H9 (cell line): ENCODE measurements around the gene RAPSN. TPM values are rescaled to one million over a fixed set of nuclear protein-coding genes. Genes with fewer than 3 reads are reported as not detected.

Experiments
- DNase-seq: peaks from one replicate; pipeline ENCODE4 v3.0.0-alpha.2; 2017
- H2AFZ ChIP-seq: one replicate; pipeline ENCODE4 v1.6.1; 2013; ENCODE audit warnings: mild to moderate bottlenecking, low read length, control low read depth, moderate library complexity
- H2AK5ac ChIP-seq: 2 replicates; pipeline ENCODE4 v1.6.1; 2013; ENCODE audit warnings: low read length, control low read depth, mixed read lengths; ENCODE audit not compliant: insufficient read length
- H2BK120ac ChIP-seq: one replicate; pipeline ENCODE4 v1.6.1; 2013; ENCODE audit warnings: low read depth, mild to moderate bottlenecking, low read length, control low read depth, inconsistent platforms; ENCODE audit not compliant: poor library complexity, severe bottlenecking
- H2BK12ac ChIP-seq: 2 replicates; pipeline ENCODE4 v1.6.1; 2013; ENCODE audit warnings: low read length, control low read depth, mixed read lengths, low read depth; ENCODE audit not compliant: insufficient read length
- H2BK15ac ChIP-seq: 2 replicates; pipeline ENCODE4 v1.6.1; 2013; ENCODE audit warnings: low read depth, low read length, control low read depth
- H2BK20ac ChIP-seq: one replicate; pipeline ENCODE4 v1.6.1; 2013; ENCODE audit warnings: low read depth, mild to moderate bottlenecking, low read length, control low read depth, inconsistent platforms; ENCODE audit not compliant: poor library complexity, severe bottlenecking
- H2BK5ac ChIP-seq: 2 replicates; pipeline ENCODE4 v1.6.1; 2013; ENCODE audit warnings: low read length, control low read depth, mixed read lengths; ENCODE audit not compliant: insufficient read length
- H3K14ac ChIP-seq: 2 replicates; pipeline ENCODE4 v1.6.1; 2013; ENCODE audit warnings: low read length, control low read depth; ENCODE audit not compliant: insufficient read depth
- H3K18ac ChIP-seq: 2 replicates; pipeline ENCODE4 v1.6.1; 2013; ENCODE audit warnings: low read depth, mild to moderate bottlenecking, mixed read lengths, low read length, control low read depth; ENCODE audit not compliant: insufficient read length
- H3K23ac ChIP-seq: 2 replicates; pipeline ENCODE4 v1.6.1; 2013; ENCODE audit warnings: low read length, control low read depth, mixed read lengths, low read depth; ENCODE audit not compliant: insufficient read length
- H3K23me2 ChIP-seq: 2 replicates; pipeline ENCODE4 v1.6.1; 2013; ENCODE audit warnings: low read depth, mild to moderate bottlenecking, mixed read lengths, low read length, control low read depth; ENCODE audit not compliant: insufficient read length, poor library complexity, severe bottlenecking
- H3K27ac ChIP-seq: 2 replicates; pipeline ENCODE4 v1.5.1; 2013; ENCODE audit warnings: low read length, control low read depth, mixed read lengths, low read depth; ENCODE audit not compliant: insufficient read length
- H3K27me3 ChIP-seq: 2 replicates; pipeline ENCODE4 v1.6.1; 2013; ENCODE audit warnings: low read length, control low read depth, inconsistent platforms; ENCODE audit not compliant: insufficient read depth
- H3K4ac ChIP-seq: 2 replicates; pipeline ENCODE4 v1.6.1; 2013; ENCODE audit warnings: low read depth, mild to moderate bottlenecking, control low read depth, inconsistent platforms, low read length, moderate library complexity
- H3K4me1 ChIP-seq: 2 replicates; pipeline ENCODE4 v1.6.1; 2013; ENCODE audit warnings: low read length, control low read depth, inconsistent platforms; ENCODE audit not compliant: insufficient read depth
- H3K4me2 ChIP-seq: 2 replicates; pipeline ENCODE4 v1.6.1; 2013; ENCODE audit warnings: low read length, control low read depth, mixed read lengths; ENCODE audit not compliant: insufficient read length, insufficient read depth
- H3K56ac ChIP-seq: 2 replicates; pipeline ENCODE4 v1.6.1; 2013; ENCODE audit warnings: low read depth, mild to moderate bottlenecking, mixed read lengths, low read length, control low read depth; ENCODE audit not compliant: insufficient read length
- H3K79me1 ChIP-seq: 2 replicates; pipeline ENCODE4 v1.6.1; 2013; ENCODE audit warnings: low read depth, mild to moderate bottlenecking, moderate library complexity, low read length, control low read depth, inconsistent platforms; ENCODE audit not compliant: insufficient read depth, poor library complexity, severe bottlenecking
- H3K79me2 ChIP-seq: 2 replicates; pipeline ENCODE4 v1.6.1; 2013; ENCODE audit warnings: low read length, control low read depth, inconsistent platforms; ENCODE audit not compliant: insufficient read depth
- H3K9ac ChIP-seq: 2 replicates; pipeline ENCODE4 v1.6.1; 2013; ENCODE audit warnings: low read length, control low read depth, mixed read lengths; ENCODE audit not compliant: insufficient read length; ENCODE audit errors: extremely low read depth
- H3K9me3 ChIP-seq: one replicate; pipeline ENCODE4 v1.6.1; 2013; ENCODE audit warnings: low read depth, low read length, inconsistent platforms; ENCODE audit not compliant: control insufficient read depth
- H3T11ph ChIP-seq: one replicate; pipeline ENCODE4 v1.6.1; 2013; ENCODE audit warnings: mild to moderate bottlenecking, low read length, control low read depth, inconsistent platforms
- H4K20me1 ChIP-seq: one replicate; pipeline ENCODE4 v1.6.1; 2013; ENCODE audit not compliant: control insufficient read depth, insufficient read length, insufficient read depth
- H4K5ac ChIP-seq: 2 replicates; pipeline ENCODE4 v1.6.1; 2013; ENCODE audit warnings: low read depth, mild to moderate bottlenecking, mixed read lengths, low read length, control low read depth; ENCODE audit not compliant: insufficient read length
- H4K8ac ChIP-seq: replicated peaks from 2 replicates; pipeline ENCODE4 v1.6.1; 2013; ENCODE audit warnings: low read length, control low read depth, mixed read lengths, low read depth; ENCODE audit not compliant: insufficient read length
- H4K91ac ChIP-seq: 2 replicates; pipeline ENCODE4 v1.6.1; 2013; ENCODE audit warnings: low read depth, mild to moderate bottlenecking, moderate library complexity, mixed read lengths, low read length, control low read depth; ENCODE audit not compliant: insufficient read length
- H3K27ac Mint-ChIP-seq, 3 experiments: 2 replicates in 2 of 3; 3 replicates in 1 of 3; pipeline ENCODE4 v1.8.0; 2020 to 2021; ENCODE audit warnings: mixed read lengths in 3 of 3, mild to moderate bottlenecking in 1 of 3, moderate library complexity in 1 of 3
- H3K27me3 Mint-ChIP-seq: 2 replicates; pipeline ENCODE4 v1.8.0; 2021; ENCODE audit warnings: low read depth, mild to moderate bottlenecking, moderate library complexity, mixed read lengths
- H3K36me3 Mint-ChIP-seq, 3 experiments: 2 replicates in 2 of 3; 3 replicates in 1 of 3; pipeline ENCODE4 v1.8.0; 2020 to 2021; ENCODE audit warnings: low read depth in 3 of 3, mixed read lengths in 3 of 3; ENCODE audit not compliant: insufficient read depth in 1 of 3
- H3K4me1 Mint-ChIP-seq, 2 experiments: 2 replicates each; pipeline ENCODE4 v1.8.0; 2020; ENCODE audit warnings: mixed read lengths in 2 of 2
- H3K4me3 Mint-ChIP-seq, 2 experiments: 2 replicates in 1 of 2; 3 replicates in 1 of 2; pipeline ENCODE4 v1.8.0; 2020 to 2021; ENCODE audit warnings: mild to moderate bottlenecking in 2 of 2, mixed read lengths in 2 of 2, moderate library complexity in 1 of 2
- H3K9me3 Mint-ChIP-seq, 2 experiments: 2 replicates in 1 of 2; 3 replicates in 1 of 2; pipeline ENCODE4 v1.8.0; 2020; ENCODE audit warnings: mild to moderate bottlenecking in 2 of 2, mixed read lengths in 2 of 2, moderate library complexity in 1 of 2
- WGBS: extraction: QIAGEN DNeasy Blood & Tissue Kit; methylation state at CpG from one replicate; pipeline ENCODE4 v1.1.7; 2013; ENCODE audit warnings: missing lambda C conversion rate, low lambda C conversion rate, mixed read lengths; ENCODE audit not compliant: insufficient read length; ENCODE audit errors: extremely low coverage; 5-methylcytosine and 5-hydroxymethylcytosine counted together
- total RNA-seq: library from RNA; stranded (reverse); gene quantifications from 2 replicates; pipeline ENCODE4 v1.2.1, GENCODE V29; 2021
- TF ChIP-seq, protein P1 (sequence below): fragments of 200-600 bp; sonication (generic); conservative IDR thresholded peaks from 3 replicates; pipeline ENCODE4 v1.8.0; 2021; ENCODE audit warnings: antibody characterized with exemption, mild to moderate bottlenecking

Gene RAPSN
- total RNA-seq, 1 experiment from 2014 or later, result 0.48 TPM

GRCh38 chr11:47488674-47489394 lies 39.9 kb upstream of the RAPSN start:
- H3K4me1 ChIP-seq, result no peaks in the 10 kb centered on the region
- Mint-ChIP-seq H3K9me3 (no peaks in the 10 kb centered on the region), H3K36me3 (peaks cover 26 to 57% (median 45%) of the 10 kb centered on the region in 3 experiments; a peak in 6 of 7 replicates), H3K27me3 (no peaks in the 10 kb centered on the region), H3K4me1 (no peaks in the 10 kb centered on the region), H3K27ac (peak overlapping the region in 1 of 3 experiments; percentile 50; a peak in 3 of 7 replicates), H3K4me3 (no peak overlapping the region)
- DNase-seq, result no peak
- H2BK5ac ChIP-seq, result no peak overlapping the region
- H3K4ac ChIP-seq, result no peak overlapping the region
- H3K14ac ChIP-seq, result no peak overlapping the region
- TF ChIP-seq, protein P1, sequence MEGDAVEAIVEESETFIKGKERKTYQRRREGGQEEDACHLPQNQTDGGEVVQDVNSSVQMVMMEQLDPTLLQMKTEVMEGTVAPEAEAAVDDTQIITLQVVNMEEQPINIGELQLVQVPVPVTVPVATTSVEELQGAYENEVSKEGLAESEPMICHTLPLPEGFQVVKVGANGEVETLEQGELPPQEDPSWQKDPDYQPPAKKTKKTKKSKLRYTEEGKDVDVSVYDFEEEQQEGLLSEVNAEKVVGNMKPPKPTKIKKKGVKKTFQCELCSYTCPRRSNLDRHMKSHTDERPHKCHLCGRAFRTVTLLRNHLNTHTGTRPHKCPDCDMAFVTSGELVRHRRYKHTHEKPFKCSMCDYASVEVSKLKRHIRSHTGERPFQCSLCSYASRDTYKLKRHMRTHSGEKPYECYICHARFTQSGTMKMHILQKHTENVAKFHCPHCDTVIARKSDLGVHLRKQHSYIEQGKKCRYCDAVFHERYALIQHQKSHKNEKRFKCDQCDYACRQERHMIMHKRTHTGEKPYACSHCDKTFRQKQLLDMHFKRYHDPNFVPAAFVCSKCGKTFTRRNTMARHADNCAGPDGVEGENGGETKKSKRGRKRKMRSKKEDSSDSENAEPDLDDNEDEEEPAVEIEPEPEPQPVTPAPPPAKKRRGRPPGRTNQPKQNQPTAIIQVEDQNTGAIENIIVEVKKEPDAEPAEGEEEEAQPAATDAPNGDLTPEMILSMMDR, result no peak
- no peak overlapping the region for H4K91ac ChIP-seq
- H3K56ac ChIP-seq, result no peak overlapping the region
- H4K20me1 ChIP-seq, result no peaks in the 10 kb centered on the region
- no peak overlapping the region for H3K4me2 ChIP-seq
- no peak overlapping the region for H2BK15ac ChIP-seq
- no peaks in the 10 kb centered on the region for H3K27me3 ChIP-seq
- H2AK5ac ChIP-seq, result no peak overlapping the region
- no peak overlapping the region for H3K27ac ChIP-seq
- no peak overlapping the region for H3K18ac ChIP-seq
- no peak overlapping the region for H3K23ac ChIP-seq
- H3K9me3 ChIP-seq, result no peaks in the 10 kb centered on the region
- no peak overlapping the region for H2BK20ac ChIP-seq
- no peaks in the 10 kb centered on the region for H3K23me2 ChIP-seq
- no peak overlapping the region for H3T11ph ChIP-seq
- H4K8ac ChIP-seq, result no peak overlapping the region
- no peak overlapping the region for H3K9ac ChIP-seq
- H3K79me2 ChIP-seq, result no peaks in the 10 kb centered on the region
- peaks cover 9% of the 10 kb centered on the region for H3K79me1 ChIP-seq
- H2BK12ac ChIP-seq, result no peak overlapping the region
- H2AFZ ChIP-seq, result no peak overlapping the region
- no CpG with 5 or more reads among the region's 6 CpGs for WGBS
- H4K5ac ChIP-seq, result no peak overlapping the region
- H2BK120ac ChIP-seq, result no peak overlapping the region
